Spleen (tissue), 11 donors: ENCODE results near the gene LYVE1. TPM values are rescaled to one million over a fixed set of nuclear protein-coding genes. Genes with fewer than 3 reads are reported as not detected.

Source experiments
- DNase-seq: peaks from one replicate; pipeline ENCODE4 v3.0.0-alpha.2; 2020
- H3K27ac ChIP-seq, 8 donors: fragments of 200-600 bp; sonication (generic) in 7 of 8; 1 replicate in 4 of 8; 2 replicates in 4 of 8; pipeline versions ENCODE4 v1.5.0 to v1.8.0; 2016 to 2021; ENCODE audit warnings: inconsistent platforms in 4 of 8, mild to moderate bottlenecking in 4 of 8, moderate library complexity in 1 of 8
- H3K27me3 ChIP-seq, 7 donors: fragments of 200-600 bp; sonication (generic) in 6 of 7; replicated peaks in 1 of 7; 1 replicate in 4 of 7; 2 replicates in 3 of 7; pipeline versions ENCODE4 v1.5.0 to v1.8.0; 2016 to 2021; ENCODE audit warnings: inconsistent platforms in 3 of 7, mild to moderate bottlenecking in 1 of 7
- H3K36me3 ChIP-seq, 6 donors: fragments of 200-600 bp; sonication (generic) in 5 of 6; 1 replicate in 4 of 6; 2 replicates in 2 of 6; pipeline versions ENCODE4 v1.5.0 to v1.8.0; 2016 to 2021; ENCODE audit warnings: inconsistent platforms in 2 of 6
- H3K4me1 ChIP-seq, 6 donors: fragments of 200-600 bp; sonication (generic) in 5 of 6; 1 replicate in 3 of 6; 2 replicates in 3 of 6; pipeline versions ENCODE4 v1.5.0 to v1.8.0; 2016 to 2021; ENCODE audit warnings: inconsistent platforms in 3 of 6
- H3K4me3 ChIP-seq, 8 donors: fragments of 200-600 bp; sonication (generic) in 7 of 8; 1 replicate in 4 of 8; 2 replicates in 4 of 8; pipeline versions ENCODE4 v1.5.0 to v1.8.0; 2016 to 2021; ENCODE audit warnings: inconsistent platforms in 4 of 8, mild to moderate bottlenecking in 4 of 8, moderate library complexity in 2 of 8
- H3K9me3 ChIP-seq, 8 donors: fragments of 200-600 bp; sonication (generic) in 7 of 8; 1 replicate in 4 of 8; 2 replicates in 4 of 8; pipeline versions ENCODE4 v1.5.0 to v1.8.0; 2016 to 2021; ENCODE audit warnings: inconsistent platforms in 4 of 8
- CTCF ChIP-seq, 11 experiments: fragments of 200-600 bp in 7 of 11; fragments of 450-650 bp in 4 of 11; sonication (generic) in 4 of 11; IDR thresholded peaks in 8 of 11; conservative IDR thresholded peaks in 3 of 11; 1 replicate in 7 of 11; 2 replicates in 4 of 11; pipeline versions ENCODE4 v1.4.0 to v1.8.0; 2016 to 2021; ENCODE audit warnings: antibody characterized with exemption in 11 of 11, inconsistent platforms in 4 of 11, mild to moderate bottlenecking in 1 of 11
- POLR2A ChIP-seq, 3 donors: fragments of 450-650 bp; IDR thresholded peaks; one replicate each; pipeline ENCODE4 v1.5.1; 2017; ENCODE audit warnings: antibody characterized with exemption in 3 of 3, mild to moderate bottlenecking in 1 of 3
- POLR2AphosphoS5 ChIP-seq, 3 donors: sonication (generic); formaldehyde crosslinking; IDR thresholded peaks; one replicate each; pipeline ENCODE4 v1.5.1; 2017; ENCODE audit warnings: antibody characterized with exemption in 3 of 3
- WGBS, 5 donors: extraction: QIAGEN DNeasy Blood & Tissue Kit in 3 of 5; methylation state at CpG; one replicate each; pipeline versions ENCODE4 v1.1.5 to v1.1.7; 2013 to 2018; 5-methylcytosine and 5-hydroxymethylcytosine counted together
- intact Hi-C: fragments of 100-400 bp; cut with DNase I; formaldehyde crosslinking; loops from one replicate; pipeline ENCODE4 v1.15.0; 2023; ENCODE audit warnings: low total_unique reads
- polyA plus RNA-seq, 3 donors: library from polyadenylated mRNA; stranded (reverse); fragments of 200-250 nt; gene quantifications; one replicate each; pipeline ENCODE4 v1.2.1, GENCODE V29; 2013
- total RNA-seq, 7 donors: library from RNA; depleted of rRNA in 3 of 7; stranded (reverse); fragments of >200 nt in 3 of 7; fragmentation: NEBNext Ultra II Directional in 4 of 7; extraction: Animal tissue kit (Norgen Biotek cat#: 25700) in 4 of 7; gene quantifications; one replicate each; pipeline versions ENCODE4 v1.1.0 to v1.2.1, GENCODE V29; 2016 to 2021
- donor health status: healthy with polysubstance abuse.
- donor health status: DM: no; HTN: no; CAD: no; lungs with moderate emphysema.
- donor health status: DM: no; HTN: no; CAD: no.
- donor health status: Bipolar disorder and iron deficiency.
- donor health status: healthy.
- donor health status: DM: no; HTN: no; CAD: no.
- donor health status: DM: yes; HTN: yes; CAD: no.

LYVE1 gene
- total and polyA plus RNA-seq, 10 donors = 20.2 to 338 (median 134) TPM

GRCh38 chr11:10518123-10518522, 50.3 kb downstream of the LYVE1 start:
- no peak for DNase-seq
- Histone ChIP-seq H3K4me1 (peaks cover 0 to 17% (median 0%) of the 10 kb centered on the region in 6 donors), H3K36me3 (peaks cover 0 to 86% (median 46%) of the 10 kb centered on the region in 6 donors), H3K27me3 (no peaks in the 10 kb centered on the region), H3K27ac (no peak overlapping the region), H3K4me3 (no peak overlapping the region), H3K9me3 (no peaks in the 10 kb centered on the region)
- no peak for TF ChIP-seq POLR2AphosphoS5 (IDR thresholded peaks at IDR 0.05)
- TF ChIP-seq CTCF (IDR thresholded peaks at IDR 0.05 in 8 of 11, conservative IDR thresholded peaks at IDR 0.05 in 3 of 11) = no peak
- intact Hi-C loops = loop anchor here (10.0 kb wide), 1 partner anchor 137 kb away; no protein-coding TSS in a partner anchor

GRCh38 chr11:10515418-10515817, 53.0 kb downstream of the LYVE1 start:
- Histone ChIP-seq H3K9me3 (no peaks in the 10 kb centered on the region), H3K4me1 (peaks cover 0 to 22% (median 0%) of the 10 kb centered on the region in 6 donors), H3K27ac (no peak overlapping the region), H3K27me3 (no peaks in the 10 kb centered on the region), H3K4me3 (no peak overlapping the region), H3K36me3 (peaks cover 0 to 64% (median 28%) of the 10 kb centered on the region in 6 donors)
- WGBS, 5 donors = 90 to 96% (median 94%) methylated on average over 3 of the region's 3 CpGs
- DNase-seq = no peak
- no peak for TF ChIP-seq CTCF (IDR thresholded peaks at IDR 0.05 in 8 of 11, conservative IDR thresholded peaks at IDR 0.05 in 3 of 11)
- no peak for TF ChIP-seq POLR2A (IDR thresholded peaks at IDR 0.05)
- intact Hi-C loops = loop anchor here (10.0 kb wide), 1 partner anchor 139 kb away; no protein-coding TSS in a partner anchor

GRCh38 chr11:10514709-10515108, 53.8 kb downstream of the LYVE1 start:
- DNase-seq = no peak
- TF ChIP-seq POLR2AphosphoS5 (IDR thresholded peaks at IDR 0.05) = no peak
- TF ChIP-seq POLR2A (IDR thresholded peaks at IDR 0.05) = no peak
- no peak for TF ChIP-seq CTCF (IDR thresholded peaks at IDR 0.05 in 8 of 11, conservative IDR thresholded peaks at IDR 0.05 in 3 of 11)
- Histone ChIP-seq H3K27me3 (no peaks in the 10 kb centered on the region), H3K9me3 (no peaks in the 10 kb centered on the region), H3K36me3 (peaks cover 0 to 57% (median 23%) of the 10 kb centered on the region in 6 donors), H3K4me3 (no peak overlapping the region), H3K4me1 (peaks cover 0 to 22% (median 0%) of the 10 kb centered on the region in 6 donors), H3K27ac (peak overlapping the region in 2 of 8 donors; percentile 3 to 24)
- intact Hi-C loops = loop anchor here (5.0 to 10.0 kb wide), 2 partner anchors 140 to 223 kb away; no protein-coding TSS in a partner anchor
- 92 to 99% (median 95%) methylated on average over 2 of the region's 2 CpGs for WGBS, 5 donors

- peak overlapping the region in 2 of 8 donors; percentile 10 to 24 for H3K27ac ChIP-seq
- peak in 7 of 11 experiments; percentile 14 to 55 (median 41) for TF ChIP-seq CTCF (IDR thresholded peaks at IDR 0.05 in 8 of 11, conservative IDR thresholded peaks at IDR 0.05 in 3 of 11)
- TF ChIP-seq POLR2AphosphoS5 (IDR thresholded peaks at IDR 0.05) = no peak
- intact Hi-C loops = loop anchor here (5.0 to 10.0 kb wide), 2 partner anchors 141 to 223 kb away; no protein-coding TSS in a partner anchor
Measured at GRCh38 chr11:10514202-10514601, 54.3 kb downstream of the LYVE1 start.

More at GRCh38 chr11:10514202-10514601, 54.3 kb downstream of the LYVE1 start:
- 43 to 53% (median 52%) methylated on average over 2 of the region's 2 CpGs for WGBS, 5 donors
- H3K4me3 ChIP-seq = no peak overlapping the region
- H3K27me3 ChIP-seq = no peaks in the 10 kb centered on the region
- no peaks in the 10 kb centered on the region for H3K9me3 ChIP-seq
- peaks cover 0 to 22% (median 0%) of the 10 kb centered on the region in 6 donors for H3K4me1 ChIP-seq
- no peak for DNase-seq
- peaks cover 0 to 52% (median 19%) of the 10 kb centered on the region in 6 donors for H3K36me3 ChIP-seq
